Activated CD8-positive, alpha-beta memory T cell treated with anti-CD3 and anti-CD28 coated beads for 1 hour (primary cell): ENCODE data around the gene HDHD5.

Experiments used
- DNase-seq, 2 donors: peaks; one replicate each; pipeline ENCODE4 v3.0.0-alpha.2; 2020; ENCODE audit warnings: low read depth in 1 of 2; ENCODE audit errors: extremely low read depth in 1 of 2

HDHD5 gene

DNA sequence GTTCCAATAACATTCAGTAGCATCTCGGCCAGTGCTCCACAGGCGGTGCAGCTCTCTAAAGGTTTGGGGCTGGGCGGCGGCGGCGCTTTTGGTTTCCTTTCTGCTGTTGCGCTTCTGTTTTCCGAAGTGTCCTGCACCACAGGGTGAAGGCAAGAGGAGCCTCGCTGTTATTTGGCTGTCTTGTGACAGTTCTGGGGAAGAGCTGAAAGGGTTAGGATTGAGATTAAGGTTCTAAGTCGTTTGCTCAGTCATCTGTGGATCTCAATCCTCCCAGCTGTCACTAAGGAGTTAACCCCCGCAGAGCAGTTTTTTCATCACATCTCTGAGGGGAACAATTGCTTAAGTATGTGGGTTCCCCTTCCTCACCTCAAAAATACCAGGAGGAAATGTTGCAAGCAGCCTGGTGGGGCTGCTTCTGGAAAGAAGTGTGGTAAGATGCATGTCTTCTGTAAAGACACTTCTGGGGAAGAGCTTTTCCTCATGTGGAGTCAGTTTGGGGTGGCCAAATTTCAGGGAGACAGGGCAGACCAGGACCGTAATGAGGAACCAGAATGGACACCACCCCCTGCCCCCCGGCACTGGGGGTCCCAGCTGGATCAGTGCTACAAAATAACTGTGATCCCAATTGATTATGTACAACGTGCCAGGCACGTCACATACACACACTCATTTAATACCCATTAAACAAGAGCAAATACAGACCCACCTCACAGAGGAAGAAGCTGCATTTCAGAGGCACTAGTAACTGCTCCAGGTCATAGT lies 52.1 kb downstream of the HDHD5 start:
- DNase-seq: no peak

GRCh38 chr22:17106161-17106784 lies 52.8 kb downstream of the HDHD5 start:
- DNase-seq: no peak

DNA sequence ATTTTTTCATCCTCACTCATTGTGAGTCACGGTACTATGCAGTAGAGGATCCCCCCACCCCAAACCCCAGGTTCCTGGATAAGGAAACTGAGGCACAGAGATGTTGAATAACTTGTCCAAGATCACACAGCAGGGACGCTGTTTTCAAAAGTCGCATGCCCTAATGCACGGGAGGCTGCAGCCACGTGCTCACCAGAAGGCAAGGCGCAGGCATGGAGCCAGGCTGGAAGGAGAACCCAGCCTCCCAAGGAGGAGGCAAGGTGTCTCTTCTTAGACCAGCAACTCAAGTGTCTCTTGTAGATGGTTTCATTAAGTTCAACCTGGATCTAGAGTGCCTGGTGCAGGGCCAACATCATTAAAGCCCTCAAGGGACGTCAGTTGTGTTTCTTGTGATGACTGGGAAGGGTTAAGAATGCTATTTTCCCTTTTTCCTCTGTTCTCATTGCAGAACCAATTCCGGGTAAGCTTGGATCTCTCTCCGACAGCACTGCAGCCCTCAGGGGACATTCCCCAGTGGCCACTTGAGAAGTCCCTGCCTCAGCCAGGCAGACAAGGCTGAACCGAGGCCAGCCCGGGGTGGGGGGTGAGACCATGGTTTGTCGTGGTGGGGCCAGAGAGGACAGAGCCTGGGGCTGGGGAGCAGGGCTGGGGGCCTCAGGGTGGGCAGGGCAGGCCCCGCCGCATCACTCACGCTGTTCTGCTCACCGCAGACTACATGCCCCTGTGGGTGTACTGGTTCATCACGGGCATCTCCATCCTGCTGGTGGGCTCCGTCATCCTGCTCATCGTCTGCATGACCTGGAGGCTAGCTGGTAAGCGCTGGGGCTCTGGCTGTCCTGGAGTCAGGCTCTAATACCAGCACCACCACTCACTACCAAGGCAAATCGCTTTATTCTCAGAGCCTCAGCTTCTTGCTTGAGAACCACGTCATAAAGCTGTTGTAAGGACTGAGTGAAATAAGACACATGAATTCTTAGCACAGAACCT lies 53.6 kb downstream of the HDHD5 start:
- DNase-seq: no peak

- DNase-seq: no peak
These were observed 54.6 kb downstream of the HDHD5 start for GRCh38 chr22:17104336-17104935.

DNA sequence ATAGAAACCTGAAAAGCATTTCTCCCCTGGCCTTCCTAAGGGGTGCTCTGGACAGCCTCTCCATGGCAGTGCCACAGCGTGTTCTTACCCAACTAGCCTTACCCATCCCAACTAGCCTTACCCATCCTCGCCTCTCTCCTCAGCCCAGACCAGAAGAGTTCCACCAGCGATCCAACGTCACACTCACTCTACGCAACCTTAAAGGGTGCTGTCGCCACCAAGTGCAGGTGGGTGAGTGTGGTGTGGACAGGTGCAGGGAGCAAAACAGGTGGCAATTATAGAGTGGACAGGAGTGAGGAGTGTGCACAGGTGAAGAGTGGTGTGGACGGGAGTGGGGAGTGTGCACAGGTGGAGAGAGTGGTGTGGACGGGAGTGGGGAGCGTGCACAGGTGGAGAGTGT lies 55.7 kb downstream of the HDHD5 start:
- DNase-seq: no peak

DNA sequence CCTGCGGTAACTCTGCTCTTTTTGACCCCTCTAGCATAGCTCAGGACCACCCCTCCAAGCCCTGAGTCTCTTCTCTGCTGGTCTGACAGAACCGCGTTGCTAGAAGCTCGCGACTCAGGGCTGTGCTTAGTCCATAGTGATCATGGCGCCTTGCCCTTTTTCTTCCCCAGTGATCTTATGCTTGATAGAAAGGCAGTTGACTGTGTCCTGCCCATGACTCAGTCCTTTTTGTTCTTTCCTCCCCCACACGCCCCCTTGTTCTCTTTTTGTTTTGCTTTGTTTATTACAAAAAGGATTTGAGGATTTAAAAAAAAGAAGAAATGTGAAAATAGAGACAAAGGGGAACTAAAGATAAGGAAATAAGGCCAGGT lies 56.8 kb downstream of the HDHD5 start:
- DNase-seq: no peak

DNA sequence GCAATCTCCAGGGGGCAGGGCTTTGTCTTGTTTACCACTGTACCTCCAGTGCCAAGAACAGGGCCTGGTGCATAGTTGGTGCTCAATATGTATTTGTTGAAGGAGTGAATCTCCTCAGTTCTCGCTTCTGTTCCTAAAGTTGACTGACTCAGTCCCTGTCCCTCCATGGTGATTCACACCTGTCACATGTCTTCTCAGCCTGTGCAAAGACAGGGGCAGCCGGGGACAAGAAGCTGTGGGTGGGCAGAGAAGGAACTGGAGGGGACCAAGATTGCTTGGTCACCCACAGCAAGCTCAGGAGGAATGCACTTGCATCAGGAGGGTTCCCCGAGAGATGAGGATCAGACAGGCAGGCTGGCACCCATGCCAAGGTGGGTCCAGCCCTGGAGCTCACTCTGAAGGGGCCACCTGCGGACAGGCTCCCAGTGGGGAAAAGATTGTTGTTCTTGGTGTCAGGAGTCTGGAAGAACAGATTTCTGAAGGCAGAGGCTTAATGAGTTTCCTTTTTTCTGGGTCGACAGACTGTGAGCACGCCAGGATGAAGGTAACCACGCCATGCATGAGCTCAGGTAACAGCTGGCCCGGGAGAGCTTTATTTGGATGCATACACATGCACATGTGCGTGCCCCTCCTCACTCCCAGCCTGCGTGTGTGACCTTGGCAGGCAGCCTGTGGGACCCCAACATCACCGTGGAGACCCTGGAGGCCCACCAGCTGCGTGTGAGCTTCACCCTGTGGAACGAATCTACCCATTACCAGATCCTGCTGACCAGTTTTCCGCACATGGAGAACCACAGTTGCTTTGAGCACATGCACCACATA lies 57.4 kb downstream of the HDHD5 start:
- no peak for DNase-seq

- DNase-seq: no peak
These were observed 58.5 kb downstream of the HDHD5 start for GRCh38 chr22:17100621-17101020.

GRCh38 chr22:17098379-17098819 lies 60.7 kb downstream of the HDHD5 start:
- DNase-seq: no peak

GRCh38 chr22:17097701-17098100 lies 61.4 kb downstream of the HDHD5 start:
- no peak for DNase-seq

- no peak for DNase-seq
These were observed 62.0 kb downstream of the HDHD5 start for GRCh38 chr22:17097062-17097461.

- DNase-seq: no peak
These were observed 63.0 kb downstream of the HDHD5 start for GRCh38 chr22:17096071-17096470.

DNA sequence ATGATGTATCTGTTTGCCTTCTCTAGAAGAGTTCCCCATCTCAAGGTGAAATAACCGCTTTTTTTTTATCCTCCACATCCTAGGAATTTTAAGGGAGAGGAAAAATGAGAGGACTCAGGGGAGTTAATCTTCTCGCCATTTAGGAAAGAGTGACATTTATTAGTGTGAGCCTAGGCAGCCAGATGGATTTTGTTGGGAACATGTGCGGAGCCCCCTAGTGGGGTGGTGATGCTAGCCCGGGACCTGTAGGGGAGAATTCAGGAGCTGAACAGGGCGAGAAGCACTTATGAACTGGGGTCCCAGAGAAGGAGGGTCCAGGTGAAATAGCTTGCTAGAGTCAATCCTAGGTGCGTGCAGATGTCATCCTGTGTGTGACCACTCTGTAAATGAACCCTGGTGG lies 63.5 kb downstream of the HDHD5 start:
- DNase-seq: no peak

DNA sequence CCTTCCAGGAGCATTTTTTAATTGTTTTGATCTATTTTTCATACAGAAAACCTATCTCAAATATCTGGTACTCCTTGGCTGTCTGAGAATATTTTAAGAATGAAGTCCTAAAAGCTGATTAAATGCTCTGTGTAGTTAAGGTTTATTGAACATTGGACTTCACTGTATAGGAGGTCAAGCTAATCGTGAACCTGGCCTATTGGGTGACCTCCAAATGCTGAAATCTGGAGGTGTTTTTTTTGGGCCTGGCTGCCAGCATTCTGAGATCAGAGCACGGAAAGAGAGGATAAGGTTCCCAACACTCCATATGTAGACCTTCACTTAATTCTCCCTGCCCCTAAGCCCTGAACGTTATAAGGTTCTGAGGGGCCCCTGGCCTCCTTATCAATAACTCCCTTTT lies 66.0 kb downstream of the HDHD5 start:
- no peak for DNase-seq

- no peak for DNase-seq
These were observed 67.2 kb downstream of the HDHD5 start for GRCh38 chr22:17091851-17092250.

DNA sequence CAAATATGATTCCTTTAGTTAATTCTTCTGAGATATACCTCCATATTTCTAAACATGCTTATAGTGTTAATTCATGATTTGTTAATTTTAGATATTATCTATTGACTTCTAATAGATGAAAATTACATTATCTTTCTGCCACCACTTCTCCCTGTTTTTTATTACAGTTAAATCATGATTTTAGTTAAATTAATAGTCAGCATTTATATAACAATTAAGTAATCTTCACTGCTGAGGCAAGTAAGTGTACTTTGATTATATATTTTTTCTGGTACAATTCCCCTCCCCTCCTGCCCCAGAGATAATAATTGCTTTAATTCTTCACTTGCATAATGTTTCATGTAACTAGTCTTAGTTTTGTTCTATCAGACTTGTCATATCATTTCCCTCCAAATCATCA lies 68.5 kb downstream of the HDHD5 start:
- DNase-seq: no peak
